HEK293T (cell line): ENCODE data around the gene TMED9.

Source experiments
- ARNT ChIP-seq: fragments of 450-650 bp; IDR thresholded peaks from 2 replicates; pipeline ENCODE4 v1.6.1; 2017; ENCODE audit warnings: mild to moderate bottlenecking
- BHLHE40 ChIP-seq: fragments of 450-650 bp; IDR thresholded peaks from 2 replicates; pipeline ENCODE4 v1.6.1; 2016; ENCODE audit warnings: mild to moderate bottlenecking, moderate library complexity, borderline replicate concordance
- ELF4 ChIP-seq: fragments of 450-650 bp; IDR thresholded peaks from 2 replicates; pipeline ENCODE4 v1.6.1; 2017; ENCODE audit warnings: antibody characterized with exemption
- FOXM1 ChIP-seq: fragments of 450-650 bp; IDR thresholded peaks from 2 replicates; pipeline ENCODE4 v1.6.1; 2017; ENCODE audit warnings: mild to moderate bottlenecking, borderline replicate concordance
- SP1 ChIP-seq: fragments of 450-650 bp; IDR thresholded peaks from 2 replicates; pipeline ENCODE4 v1.6.1; 2017

- TF ChIP-seq ARNT (no peak), BHLHE40 (no peak), FOXM1 (no peak), ELF4 (no peak), SP1 (no peak)
Observed at GRCh38 chr5:177555665-177556064, 36.3 kb upstream of the TMED9 start.
